ENCODE measurements around the gene TAF10.

Gene TAF10

DNA sequence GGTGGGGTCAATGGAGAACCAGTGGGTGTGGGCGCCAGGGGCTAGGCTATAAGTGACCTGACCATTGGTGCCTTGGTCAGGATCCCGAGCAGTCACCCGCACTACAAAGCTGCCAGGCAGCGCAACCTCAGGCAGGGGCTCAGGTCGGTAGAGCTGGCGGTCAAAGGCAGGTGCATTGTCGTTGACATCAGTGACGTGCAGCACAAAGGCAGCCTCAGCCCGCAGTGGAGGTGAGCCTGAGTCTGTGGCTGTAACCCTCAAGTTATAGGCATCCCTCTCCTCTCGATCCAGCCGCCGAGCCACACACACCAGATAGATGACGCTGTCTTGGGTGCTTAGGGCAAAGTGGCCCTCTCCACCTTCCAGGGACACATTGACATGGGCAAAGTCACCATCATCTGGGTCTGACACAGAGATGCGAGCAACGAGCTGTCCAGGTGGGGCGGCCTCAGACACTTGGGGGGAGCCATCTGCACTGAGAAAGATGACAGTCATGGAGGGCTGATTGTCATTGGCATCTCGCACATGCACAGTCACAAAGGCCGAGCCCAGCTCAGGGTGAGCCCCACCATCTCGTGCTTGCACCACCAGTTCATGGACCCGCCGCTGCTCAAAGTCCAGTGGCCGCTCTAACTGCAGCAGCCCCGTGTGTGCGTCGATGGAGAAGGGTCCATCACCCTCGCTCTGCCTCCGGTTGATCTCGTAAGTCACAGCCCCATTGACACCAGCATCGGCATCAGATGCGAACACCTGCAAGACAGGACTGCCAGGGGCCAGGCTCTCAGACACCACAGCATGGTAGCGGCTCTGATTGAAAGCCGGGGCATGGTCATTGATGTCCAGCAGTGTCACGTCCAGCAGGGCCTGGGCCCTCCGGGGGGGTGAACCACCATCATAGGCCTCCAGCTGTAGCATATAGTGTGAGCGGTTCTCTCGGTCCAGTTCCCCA is 28.3 kb upstream of the TAF10 start:
- DNase-seq = no peak

DNA sequence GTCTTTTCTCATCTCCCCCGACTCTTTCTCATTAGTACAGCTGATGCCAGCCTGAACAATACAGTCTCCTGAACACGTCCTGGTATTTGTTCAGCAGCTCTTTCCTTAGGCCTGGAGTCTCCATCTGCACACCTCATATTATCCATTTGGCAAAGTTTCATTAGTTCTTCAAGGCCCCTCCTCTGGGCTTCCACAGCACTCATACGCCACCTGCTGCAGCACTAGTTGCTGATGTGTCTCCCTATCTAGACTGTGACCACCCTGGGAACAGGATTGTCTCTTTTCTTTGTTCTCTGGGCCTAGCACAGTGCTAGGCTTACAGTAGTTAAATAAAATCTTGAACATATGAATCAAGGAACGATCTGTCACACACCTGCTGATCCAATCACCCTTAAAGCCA is 26.4 kb upstream of the TAF10 start:
- DNase-seq = no peak

DNA sequence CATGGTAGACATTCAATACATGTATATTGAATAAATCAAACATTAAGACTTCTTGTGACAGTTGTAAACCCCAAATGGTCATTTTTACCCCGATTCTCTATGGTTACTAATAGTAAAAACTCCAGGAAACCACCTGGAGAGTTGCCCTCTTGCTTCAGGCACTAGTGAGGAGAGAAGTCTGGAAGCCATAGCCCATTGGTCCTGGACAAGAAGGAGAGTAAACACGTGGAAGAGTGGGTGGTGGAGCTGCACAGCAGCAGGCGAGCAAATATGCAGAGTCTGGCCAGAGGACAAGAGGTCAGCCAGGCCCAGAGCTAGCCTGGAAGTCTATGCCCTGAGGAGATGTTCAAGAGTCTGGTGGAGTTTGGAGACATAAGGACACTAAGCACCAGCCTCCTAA is 25.9 kb upstream of the TAF10 start:
- no peak for DNase-seq

- DNase-seq = no peak
These were observed 24.5 kb upstream of the TAF10 start for GRCh38 chr11:6636480-6636879.

GRCh38 chr11:6635082-6635932 is 23.3 kb upstream of the TAF10 start:
- no peak for DNase-seq

- no peak for DNase-seq
These were observed 22.5 kb upstream of the TAF10 start for GRCh38 chr11:6634534-6634933.

DNA sequence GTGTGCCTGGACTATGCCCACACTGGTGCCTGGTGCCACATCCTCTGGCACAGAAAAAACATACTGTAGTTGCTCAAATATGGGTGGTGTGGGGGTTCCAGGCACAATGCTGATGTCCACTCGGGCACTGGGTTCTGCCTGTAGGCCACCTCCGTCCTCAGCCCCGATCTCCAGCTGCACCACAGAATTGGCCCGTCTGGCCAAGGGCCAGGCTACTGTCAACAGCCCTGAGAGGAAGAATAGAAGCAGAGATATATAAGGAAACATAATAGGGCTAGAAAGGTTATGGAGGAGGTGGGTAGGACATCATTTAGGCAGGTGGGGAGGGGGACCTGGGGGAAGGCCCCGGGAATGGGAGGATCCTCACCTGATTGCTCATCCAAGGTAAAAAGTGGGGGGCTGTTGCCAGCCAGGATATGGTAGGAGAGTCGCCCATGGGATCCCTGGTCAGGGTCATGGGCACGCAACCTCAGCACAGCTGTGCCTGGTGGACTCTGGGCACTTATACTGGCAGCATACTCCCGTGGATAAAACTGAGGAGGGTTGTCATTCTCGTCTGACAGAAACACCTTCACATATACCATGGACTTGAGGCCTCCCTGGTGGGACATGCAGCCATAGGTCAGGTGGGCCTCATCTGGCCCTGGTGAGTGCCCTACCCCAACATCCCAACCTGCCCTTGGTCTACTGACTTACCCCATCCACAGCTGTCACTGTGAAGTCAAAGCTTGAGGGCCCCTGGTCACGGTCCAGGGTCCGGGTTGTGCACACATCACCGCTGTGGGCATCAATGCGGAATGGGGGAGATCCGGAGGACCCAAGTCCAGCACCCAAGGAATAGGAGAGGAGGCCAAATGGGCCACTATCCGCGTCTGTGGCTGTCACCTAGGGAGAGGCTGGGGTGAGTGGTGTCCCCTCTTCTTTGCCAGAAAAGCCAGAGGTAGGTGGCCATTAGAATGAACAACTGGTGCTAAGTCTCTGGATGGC is 21.7 kb upstream of the TAF10 start:
- no peak for DNase-seq

DNA sequence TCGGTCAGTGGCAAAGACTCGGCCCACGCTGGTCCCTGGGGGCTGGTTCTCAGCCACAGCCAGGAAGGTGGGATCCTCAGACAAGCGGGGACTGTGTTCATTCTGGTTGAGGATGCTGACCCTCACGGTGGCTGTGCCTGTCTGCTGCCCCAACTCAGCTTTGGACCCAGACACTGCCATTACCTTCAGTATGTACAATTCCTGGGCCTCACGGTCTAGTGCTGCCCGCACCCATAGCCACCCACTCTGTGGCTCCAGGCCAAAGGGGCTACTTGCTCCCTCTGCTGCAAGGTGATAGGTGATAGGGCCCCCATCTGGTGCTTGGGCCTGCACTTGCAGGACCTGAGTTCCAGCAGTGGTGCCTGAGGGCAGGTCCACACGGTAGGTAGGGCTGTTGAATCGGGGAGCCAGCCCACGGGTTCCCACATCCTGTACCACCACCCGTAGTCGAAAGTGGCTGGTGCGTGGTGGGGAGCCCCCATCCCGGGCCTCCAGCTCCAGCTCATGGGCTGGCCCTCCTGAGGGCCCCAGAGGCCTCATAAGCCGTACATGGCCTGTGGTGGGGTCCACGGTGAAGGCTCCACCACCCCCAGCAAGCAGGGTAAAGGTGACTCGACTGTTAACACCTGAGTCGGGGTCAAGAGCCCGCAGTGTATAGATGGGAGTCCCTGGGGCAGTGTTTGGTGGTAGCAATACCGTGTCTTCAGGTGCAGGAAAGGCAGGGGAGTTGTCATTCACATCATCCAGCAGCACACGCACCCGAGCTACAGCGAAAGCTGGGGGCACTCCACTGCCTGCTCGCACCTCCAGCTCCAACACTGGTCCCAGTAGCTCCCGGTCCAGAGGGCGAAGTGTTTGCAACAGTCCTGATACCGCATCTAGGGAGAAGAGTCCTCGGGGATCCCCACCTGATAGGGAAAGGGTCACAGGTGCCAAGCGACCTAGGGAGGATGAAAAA is 20.4 kb upstream of the TAF10 start:
- no peak for DNase-seq

DNA sequence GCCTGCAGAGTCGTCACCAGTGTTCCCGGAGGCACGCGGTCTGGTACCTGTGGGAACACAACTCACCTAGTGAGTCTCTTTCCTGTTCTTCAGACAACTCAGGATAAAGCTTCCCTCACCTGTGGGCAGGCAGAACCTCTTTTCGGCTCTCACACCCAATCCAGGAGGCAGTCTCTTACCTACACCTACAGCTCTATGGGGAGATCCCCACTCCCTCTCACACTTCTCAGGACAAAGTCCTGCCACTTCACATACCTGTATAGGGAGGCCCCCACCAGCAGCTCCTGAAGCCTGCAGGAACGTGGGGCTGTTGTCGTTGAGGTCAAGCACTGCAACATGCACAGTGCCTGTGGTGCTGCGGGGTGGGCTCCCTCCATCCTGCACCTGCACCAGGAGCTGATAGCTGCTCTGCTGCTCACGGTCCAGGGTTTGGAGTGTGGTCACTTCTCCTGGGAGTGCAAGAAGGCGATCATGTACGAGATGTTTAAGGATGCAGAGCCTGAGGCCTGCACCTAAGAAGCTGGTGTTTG is 19.4 kb upstream of the TAF10 start:
- no peak for DNase-seq

DNA sequence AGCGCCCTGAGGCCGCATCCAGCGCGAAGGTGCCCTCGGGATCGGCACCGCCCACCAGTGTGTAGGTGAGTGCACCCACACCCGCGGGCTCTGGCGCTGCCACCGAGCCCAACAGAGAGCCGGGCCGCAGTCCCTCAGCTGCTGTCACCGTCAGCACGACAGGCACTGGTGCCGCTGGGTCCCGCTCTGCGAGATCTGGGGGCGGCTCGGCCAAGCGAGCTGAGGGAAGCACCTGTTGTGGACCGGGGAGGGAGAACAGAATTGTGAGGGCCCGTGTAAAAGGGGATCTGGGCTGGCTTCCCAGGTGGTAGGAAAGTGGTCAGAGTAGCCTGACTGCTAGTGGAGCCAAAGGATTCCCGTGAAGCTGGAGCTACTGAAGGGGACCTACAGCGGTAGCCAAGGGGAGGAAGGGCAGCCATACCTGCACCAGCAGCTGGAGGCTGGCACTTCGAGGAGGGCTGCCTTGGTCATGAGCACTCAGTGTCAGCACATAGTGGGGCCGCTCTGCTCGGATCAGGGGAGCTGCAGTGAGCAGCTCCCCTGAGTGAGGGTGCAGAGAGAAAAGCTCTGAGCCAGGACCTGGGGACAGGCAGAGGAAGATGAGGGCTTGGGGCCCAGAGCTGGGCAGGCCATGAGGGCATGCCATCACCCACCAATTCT is 18.7 kb upstream of the TAF10 start:
- no peak for DNase-seq

DNA sequence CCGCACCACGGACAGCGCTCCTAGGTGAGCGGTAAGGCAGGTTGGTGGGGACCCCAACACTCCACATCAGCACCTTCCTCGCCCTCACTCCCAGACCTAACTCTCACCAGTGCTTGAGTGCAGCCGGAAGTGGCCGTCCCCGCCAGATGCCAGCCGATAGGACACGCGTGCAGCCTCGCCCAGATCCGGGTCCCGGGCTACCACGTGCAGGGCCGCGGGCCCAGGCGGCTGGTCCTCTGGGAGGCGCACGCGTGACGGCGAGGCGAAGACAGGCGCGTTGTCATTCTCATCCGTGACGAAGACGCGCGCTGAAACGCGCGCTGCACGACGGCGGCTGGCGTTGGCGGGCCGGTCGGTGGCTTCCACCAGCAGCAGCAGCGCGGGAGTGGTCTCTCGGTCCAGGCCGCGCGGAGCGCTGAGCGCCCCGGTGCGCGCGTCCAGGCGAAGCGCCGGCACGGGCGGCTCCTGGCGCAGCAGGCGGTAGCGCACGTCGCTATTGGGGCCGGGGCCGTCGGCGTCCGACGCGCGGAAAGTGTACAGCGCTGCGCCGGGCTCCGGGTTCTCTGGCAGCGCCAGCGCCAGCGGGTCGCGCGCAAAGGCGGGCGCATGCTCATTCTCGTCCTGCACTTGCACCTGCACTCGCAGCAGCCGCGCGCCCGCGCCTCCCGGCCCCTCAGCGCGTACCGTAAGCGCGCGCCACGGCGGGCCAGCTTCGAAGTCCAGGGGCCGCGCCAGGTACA is 18.0 kb upstream of the TAF10 start:
- no peak for DNase-seq

DNA sequence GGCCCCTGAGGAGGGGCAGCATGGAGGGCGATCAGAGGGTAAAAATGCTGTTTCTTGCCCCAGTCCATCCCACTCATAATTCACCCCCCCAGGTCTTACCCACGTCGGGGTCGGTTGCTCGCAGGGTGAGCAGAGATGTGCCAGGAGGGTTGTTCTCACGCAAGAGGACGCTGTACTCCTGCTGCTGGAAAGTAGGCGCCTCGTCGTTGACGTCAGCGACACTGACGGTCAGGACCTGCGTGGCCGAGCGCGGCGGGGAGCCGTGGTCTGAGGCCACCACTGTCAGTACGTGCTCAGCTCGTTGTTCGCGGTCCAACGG is 17.5 kb upstream of the TAF10 start:
- DNase-seq = no peak

GRCh38 chr11:6628526-6628925 is 16.5 kb upstream of the TAF10 start:
- DNase-seq = no peak

GRCh38 chr11:6627762-6628241 is 15.8 kb upstream of the TAF10 start:
- DNase-seq = no peak

- DNase-seq = no peak
These were observed 15.2 kb upstream of the TAF10 start for GRCh38 chr11:6626971-6627761.

- no peak for DNase-seq
These were observed 13.9 kb upstream of the TAF10 start for GRCh38 chr11:6625832-6626420.

GRCh38 chr11:6625156-6625831 is 13.3 kb upstream of the TAF10 start:
- no peak for DNase-seq
